Endometrial microvascular endothelial cells (primary cell): ENCODE results near the gene FAM163A. TPM values are rescaled to one million over a fixed set of nuclear protein-coding genes. Genes with fewer than 3 reads are reported as not detected.
"Not testable (repeated sequence)": the region's sequence is repeated elsewhere in the genome, so short reads cannot be mapped to it uniquely, and the experiment has no call there.

Source experiments
- in situ Hi-C: cut with HindIII; loops from 2 replicates; pipeline ENCODE4 v1.10.0; 2017; ENCODE audit warnings: low sequenced_read_pairs, low pct_unique_long_range_greater_than_20kb; ENCODE audit errors: inconsistent ontology term
- total RNA-seq: library from RNA; depleted of rRNA; stranded (reverse); fragments of >200 nt; gene quantifications from one replicate; pipeline ENCODE4 v1.2.3, GENCODE V29; 2015; ENCODE audit errors: inconsistent ontology term

FAM163A gene
- total RNA-seq, 1 donor from 2014 or later: 0.19 TPM

- in situ Hi-C loops: no loop called here
These were observed 38.9 kb downstream of the FAM163A start for GRCh38 chr1:179781962-179782361.

GRCh38 chr1:179785031-179785431 is 41.9 kb downstream of the FAM163A start:
- in situ Hi-C loops: no loop called here

GRCh38 chr1:179785728-179786127 is 42.6 kb downstream of the FAM163A start:
- in situ Hi-C loops: no loop called here

GRCh38 chr1:179786815-179787685 is 44.0 kb downstream of the FAM163A start:
- in situ Hi-C loops: no loop called here

- in situ Hi-C loops: no loop called here
These were observed 45.2 kb downstream of the FAM163A start for GRCh38 chr1:179788259-179788658.

GRCh38 chr1:179793281-179793680 is 50.2 kb downstream of the FAM163A start:
- in situ Hi-C loops: no loop called here

- in situ Hi-C loops: no loop called here
These were observed 51.1 kb downstream of the FAM163A start for GRCh38 chr1:179794146-179794545.

GRCh38 chr1:179794669-179795068 is 51.6 kb downstream of the FAM163A start:
- in situ Hi-C loops: no loop called here

- in situ Hi-C loops: no loop called here
These were observed 55.2 kb downstream of the FAM163A start for GRCh38 chr1:179798213-179798863.

GRCh38 chr1:179798864-179799516 is 55.9 kb downstream of the FAM163A start:
- in situ Hi-C loops: no loop called here

GRCh38 chr1:179800481-179800880 is 57.4 kb downstream of the FAM163A start:
- in situ Hi-C loops: no loop called here

GRCh38 chr1:179803104-179803503 is 60.0 kb downstream of the FAM163A start:
- in situ Hi-C loops: no loop called here

GRCh38 chr1:179803918-179804317 is 60.8 kb downstream of the FAM163A start:
- in situ Hi-C loops: no loop called here

GRCh38 chr1:179804417-179804816 is 61.3 kb downstream of the FAM163A start:
- in situ Hi-C loops: not testable (repeated sequence)

- in situ Hi-C loops: no loop called here
These were observed 62.5 kb downstream of the FAM163A start for GRCh38 chr1:179805291-179806195.

GRCh38 chr1:179806333-179806732 is 63.2 kb downstream of the FAM163A start:
- in situ Hi-C loops: no loop called here

- in situ Hi-C loops: no loop called here
These were observed 64.2 kb downstream of the FAM163A start for GRCh38 chr1:179807291-179807690.

- in situ Hi-C loops: no loop called here
These were observed 64.8 kb downstream of the FAM163A start for GRCh38 chr1:179807691-179808485.
